Measurements from ENCODE around the gene GRK1.

The GRK1 gene

GRCh38 chr13:113732176-113732960, 65.3 kb downstream of the GRK1 start:
- no peak overlapping the region for H3K4me3 ChIP-seq (ENCODE audit: low read depth, low read length)
- no peak for TF ChIP-seq CTCF (IDR thresholded peaks at IDR 0.05; ENCODE audit: borderline replicate concordance, insufficient read depth, low read depth, low read length)

GRCh38 chr13:113732961-113733950, 66.2 kb downstream of the GRK1 start:
- no peak for TF ChIP-seq CTCF (IDR thresholded peaks at IDR 0.05; ENCODE audit: borderline replicate concordance, insufficient read depth, low read depth, low read length)
- no peak overlapping the region for H3K4me3 ChIP-seq (ENCODE audit: low read depth, low read length)

GRCh38 chr13:113734099-113734825, 67.2 kb downstream of the GRK1 start:
- TF ChIP-seq CTCF (IDR thresholded peaks at IDR 0.05; ENCODE audit: borderline replicate concordance, insufficient read depth, low read depth, low read length): no peak
- no peak overlapping the region for H3K4me3 ChIP-seq (ENCODE audit: low read depth, low read length)

- TF ChIP-seq CTCF (IDR thresholded peaks at IDR 0.05; ENCODE audit: borderline replicate concordance, insufficient read depth, low read depth, low read length): no peak
- no peak overlapping the region for H3K4me3 ChIP-seq (ENCODE audit: low read depth, low read length)
Observed at GRCh38 chr13:113734826-113735125, 67.8 kb downstream of the GRK1 start.

- TF ChIP-seq CTCF (IDR thresholded peaks at IDR 0.05; ENCODE audit: borderline replicate concordance, insufficient read depth, low read depth, low read length): no peak
- H3K4me3 ChIP-seq (ENCODE audit: low read depth, low read length): no peak overlapping the region
Observed at GRCh38 chr13:113735194-113735593, 68.2 kb downstream of the GRK1 start.

GRCh38 chr13:113735750-113736149, 68.7 kb downstream of the GRK1 start:
- no peak for TF ChIP-seq CTCF (IDR thresholded peaks at IDR 0.05; ENCODE audit: borderline replicate concordance, insufficient read depth, low read depth, low read length)
- no peak overlapping the region for H3K4me3 ChIP-seq (ENCODE audit: low read depth, low read length)

Data from GM12875 (cell line).